HCT116 (cell line): Measurements from ENCODE around the gene GUCA2A. TPM values are rescaled to one million over a fixed set of nuclear protein-coding genes. Genes with fewer than 3 reads are reported as not detected.

Experiments
- ATAC-seq: fragments of 200-7000 bp; cut with Tn5 transposase; 2 replicates; pipeline ENCODE4 v1.9.1; 2020; ENCODE audit warnings: mild to moderate bottlenecking, moderate library complexity
- BruUV-seq: library from RNA; stranded (reverse); fragments of 400-500 nt; replicated peaks from 2 replicates; lab custom pipeline; 2021; lab: Mats Ljungman, UMichigan
- CTCF ChIA-PET: fragments of 300-600 bp; sonication (Branson Sonifier 250); formaldehyde crosslinking; loops from one replicate; lab custom pipeline; 2021; ENCODE audit warnings: antibody characterized with exemption; lab: Charles Lee
- POLR2A ChIA-PET: fragments of 300-600, 350-600 bp; sonication (Branson Sonifier 250); formaldehyde crosslinking; loops from one replicate; lab custom pipeline; 2021; ENCODE audit warnings: antibody characterized with exemption; lab: Charles Lee
- RAD21 ChIA-PET, 2 experiments: fragments of 300-600 bp; sonication (Branson Sonifier 250); formaldehyde crosslinking; loops; one replicate each; lab custom pipeline; 2023; ENCODE audit warnings: low total read pairs in 2 of 2; ENCODE audit not compliant: uncharacterized antibody in 2 of 2, unreplicated experiment in 2 of 2, low non-redundant PET in 1 of 2; lab: Charles Lee
- DNase-seq: peaks from one replicate; pipeline ENCODE4 v3.0.0-alpha.2; 2010; ENCODE audit warnings: low read depth, low spot score
- H2AFZ ChIP-seq: fragments of 200-600 bp; shearing (Covaris generic), sonication (generic); 2 replicates; pipeline ENCODE4 v1.6.1; 2017; ENCODE audit warnings: low read depth, mixed run types, mixed read lengths, antibody characterized with exemption, low read length; ENCODE audit not compliant: poor library complexity, severe bottlenecking
- H3K27ac ChIP-seq: 2 replicates; pipeline ENCODE4 v1.5.1; 2012; ENCODE audit warnings: low read depth, low read length
- H3K27me3 ChIP-seq: fragments of 200-600 bp; sonication (generic); 2 replicates; pipeline ENCODE4 v1.6.1; 2016; ENCODE audit warnings: mixed run types, low read length, mixed read lengths; ENCODE audit not compliant: insufficient read depth
- H3K36me3 ChIP-seq, 2 experiments: fragments of 200-500 bp in 1 of 2; fragments of 200-600 bp in 1 of 2; sonication (Bioruptor generic) in 1 of 2; sonication (generic) in 1 of 2; 2 replicates each; pipeline versions ENCODE4 v1.5.1 to v1.6.1; 2014 to 2016; ENCODE audit warnings: low read length in 2 of 2, inconsistent platforms in 1 of 2, mixed read lengths in 1 of 2, mixed run types in 1 of 2; ENCODE audit not compliant: insufficient read depth in 2 of 2, control insufficient read depth in 1 of 2
- H3K4me1 ChIP-seq, 2 experiments: fragments of 200-600 bp in 1 of 2; sonication (generic) in 1 of 2; 2 replicates each; pipeline versions ENCODE4 v1.5.1 to v1.6.1; 2012 to 2017; ENCODE audit warnings: low read length in 2 of 2, inconsistent platforms in 1 of 2, mild to moderate bottlenecking in 1 of 2, mixed read lengths in 1 of 2, mixed run types in 1 of 2, moderate library complexity in 1 of 2; ENCODE audit not compliant: insufficient read depth in 2 of 2, control insufficient read depth in 1 of 2
- H3K4me2 ChIP-seq: fragments of 200-600 bp; sonication (generic); 2 replicates; pipeline ENCODE4 v1.6.1; 2017; ENCODE audit warnings: mixed run types, low read length, mixed read lengths
- H3K4me3 ChIP-seq, 2 experiments: fragments of 200-600 bp in 1 of 2; sonication (generic) in 1 of 2; replicated peaks in 1 of 2; 2 replicates each; pipeline ENCODE4 v1.5.1; 2011 to 2016; ENCODE audit warnings: low read length in 2 of 2, control low read depth in 1 of 2, low read depth in 1 of 2, mild to moderate bottlenecking in 1 of 2, mixed read lengths in 1 of 2, mixed run types in 1 of 2
- H3K79me2 ChIP-seq: fragments of 200-600 bp; sonication (generic); 2 replicates; pipeline ENCODE4 v1.6.1; 2017; ENCODE audit warnings: mild to moderate bottlenecking, mixed run types, low read length, moderate library complexity, mixed read lengths; ENCODE audit not compliant: insufficient read depth
- H3K9ac ChIP-seq: fragments of 200-600 bp; sonication (generic); 2 replicates; pipeline ENCODE4 v1.6.1; 2016; ENCODE audit warnings: low read length, mixed read lengths
- H3K9me2 ChIP-seq: fragments of 200-600 bp; sonication (generic), shearing (Covaris generic); 2 replicates; pipeline ENCODE4 v1.6.1; 2017; ENCODE audit warnings: mixed run types, mild to moderate bottlenecking, moderate library complexity; ENCODE audit not compliant: insufficient read depth
- H3K9me3 ChIP-seq, 2 experiments: fragments of 200-500 bp in 1 of 2; fragments of 200-600 bp in 1 of 2; sonication (Bioruptor generic) in 1 of 2; sonication (generic) in 1 of 2; 2 replicates each; pipeline ENCODE4 v1.6.1; 2014 to 2017; ENCODE audit warnings: low read length in 2 of 2, mixed read lengths in 2 of 2, inconsistent platforms in 1 of 2, low read depth in 1 of 2, mild to moderate bottlenecking in 1 of 2, mixed run types in 1 of 2, moderate library complexity in 1 of 2; ENCODE audit not compliant: control insufficient read depth in 1 of 2, insufficient read depth in 1 of 2
- H4K20me1 ChIP-seq: fragments of 200-600 bp; sonication (generic), shearing (Covaris generic); 2 replicates; pipeline ENCODE4 v1.6.1; 2017; ENCODE audit warnings: mixed run types, mild to moderate bottlenecking, moderate library complexity; ENCODE audit not compliant: insufficient read depth
- CBX3 ChIP-seq: IDR thresholded peaks from 2 replicates; pipeline ENCODE4 v1.6.1; 2012; ENCODE audit warnings: low read depth
- CEBPB ChIP-seq: IDR thresholded peaks from 2 replicates; pipeline ENCODE4 v1.6.1; 2012; ENCODE audit warnings: low read depth
- EGR1 ChIP-seq: IDR thresholded peaks from 2 replicates; pipeline ENCODE4 v1.6.1; 2012; ENCODE audit warnings: low read depth
- ELF1 ChIP-seq: IDR thresholded peaks from 2 replicates; pipeline ENCODE4 v1.6.1; 2012; ENCODE audit warnings: low read depth, borderline replicate concordance
- EZH2 ChIP-seq: fragments of 200-600 bp; sonication (generic); IDR thresholded peaks from 2 replicates; pipeline ENCODE4 v1.6.1; 2017; ENCODE audit warnings: antibody characterized with exemption, mixed run types
- EZH2phosphoT487 ChIP-seq: fragments of 200-600 bp; IDR thresholded peaks from 2 replicates; pipeline ENCODE4 v1.6.1; 2018; ENCODE audit warnings: antibody characterized with exemption, borderline replicate concordance
- FOSL1 ChIP-seq: IDR thresholded peaks from 2 replicates; pipeline ENCODE4 v1.6.1; 2012; ENCODE audit warnings: low read depth
- JUND ChIP-seq: IDR thresholded peaks from 2 replicates; pipeline ENCODE4 v1.6.1; 2012
- POLR2A ChIP-seq: IDR thresholded peaks from 2 replicates; pipeline ENCODE4 v1.7.0; 2011; ENCODE audit warnings: borderline replicate concordance; ENCODE audit not compliant: insufficient read depth, insufficient read length; ENCODE audit errors: extremely low read depth
- POLR2AphosphoS5 ChIP-seq: IDR thresholded peaks from 2 replicates; pipeline ENCODE4 v1.6.1; 2011; ENCODE audit warnings: mild to moderate bottlenecking, low read depth, low read length, moderate library complexity
- RAD21 ChIP-seq: IDR thresholded peaks from 2 replicates; pipeline ENCODE4 v1.6.1; 2012; ENCODE audit warnings: low read depth, mild to moderate bottlenecking
- SP1 ChIP-seq: IDR thresholded peaks from 2 replicates; pipeline ENCODE4 v1.6.1; 2012; ENCODE audit warnings: low read depth
- SRF ChIP-seq: IDR thresholded peaks from 2 replicates; pipeline ENCODE4 v1.6.1; 2012; ENCODE audit warnings: low read depth
- TCF7L2 ChIP-seq: IDR thresholded peaks from 2 replicates; pipeline ENCODE4 v1.7.0; 2011; ENCODE audit warnings: borderline replicate concordance, inconsistent platforms; ENCODE audit not compliant: insufficient read depth, insufficient read length; ENCODE audit errors: extremely low read depth
- YY1 ChIP-seq: IDR thresholded peaks from 2 replicates; pipeline ENCODE4 v1.6.1; 2011; ENCODE audit warnings: low read length, low read depth, moderate library complexity, mild to moderate bottlenecking; ENCODE audit not compliant: insufficient replicate concordance; ENCODE audit errors: extremely low read depth
- intact Hi-C: fragments of 100-400 bp; cut with micrococcal nuclease; formaldehyde crosslinking; loops from 2 replicates; pipeline ENCODE4 v1.10.0; 2022
- total RNA-seq: library from RNA; stranded (reverse); gene quantifications from one replicate; pipeline ENCODE4 v1.2.1, GENCODE V29; 2021; ENCODE audit not compliant: unreplicated experiment
- TF ChIP-seq, protein P1 (sequence below), 3 experiments: fragments of 200-600 bp in 1 of 3; sonication (generic) in 1 of 3; IDR thresholded peaks in 2 of 3; conservative IDR thresholded peaks in 1 of 3; 2 replicates each; pipeline ENCODE4 v1.5.1; 2012 to 2017; ENCODE audit warnings: low read depth in 2 of 3, low read length in 2 of 3, antibody characterized with exemption in 1 of 3, borderline replicate concordance in 1 of 3, control low read depth in 1 of 3, mild to moderate bottlenecking in 1 of 3, mixed read lengths in 1 of 3, mixed run types in 1 of 3, moderate library complexity in 1 of 3; ENCODE audit not compliant: insufficient read depth in 1 of 3
- TF ChIP-seq, protein P2 (sequence below): IDR thresholded peaks from 2 replicates; pipeline ENCODE4 v1.6.1; 2012; ENCODE audit warnings: low read depth
- TF ChIP-seq, protein P3 (sequence below): IDR thresholded peaks from 2 replicates; pipeline ENCODE4 v1.6.1; 2012

GUCA2A gene
- total RNA-seq, 1 experiment from 2014 or later: not detected

DNA sequence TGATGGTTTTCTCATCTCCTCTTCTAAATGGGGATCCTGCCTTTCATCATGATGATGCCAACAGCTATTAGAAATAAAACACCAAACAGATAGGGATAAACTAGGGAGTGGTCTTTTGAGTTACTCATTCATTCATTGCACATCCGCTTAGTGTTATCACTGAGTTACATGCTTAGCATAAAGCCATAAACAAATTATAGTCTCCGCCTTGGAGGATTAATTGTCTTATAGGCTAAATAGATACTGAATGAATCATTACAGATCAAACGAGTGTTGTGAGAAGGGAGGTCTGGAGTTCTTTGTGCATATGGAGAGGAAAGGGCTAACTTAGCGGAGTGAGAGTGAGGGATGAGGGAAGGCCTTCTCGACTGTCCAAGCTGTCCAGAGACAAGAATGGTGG lies 31.2 kb downstream of the GUCA2A start (continued):
- TF ChIP-seq, protein P1, sequence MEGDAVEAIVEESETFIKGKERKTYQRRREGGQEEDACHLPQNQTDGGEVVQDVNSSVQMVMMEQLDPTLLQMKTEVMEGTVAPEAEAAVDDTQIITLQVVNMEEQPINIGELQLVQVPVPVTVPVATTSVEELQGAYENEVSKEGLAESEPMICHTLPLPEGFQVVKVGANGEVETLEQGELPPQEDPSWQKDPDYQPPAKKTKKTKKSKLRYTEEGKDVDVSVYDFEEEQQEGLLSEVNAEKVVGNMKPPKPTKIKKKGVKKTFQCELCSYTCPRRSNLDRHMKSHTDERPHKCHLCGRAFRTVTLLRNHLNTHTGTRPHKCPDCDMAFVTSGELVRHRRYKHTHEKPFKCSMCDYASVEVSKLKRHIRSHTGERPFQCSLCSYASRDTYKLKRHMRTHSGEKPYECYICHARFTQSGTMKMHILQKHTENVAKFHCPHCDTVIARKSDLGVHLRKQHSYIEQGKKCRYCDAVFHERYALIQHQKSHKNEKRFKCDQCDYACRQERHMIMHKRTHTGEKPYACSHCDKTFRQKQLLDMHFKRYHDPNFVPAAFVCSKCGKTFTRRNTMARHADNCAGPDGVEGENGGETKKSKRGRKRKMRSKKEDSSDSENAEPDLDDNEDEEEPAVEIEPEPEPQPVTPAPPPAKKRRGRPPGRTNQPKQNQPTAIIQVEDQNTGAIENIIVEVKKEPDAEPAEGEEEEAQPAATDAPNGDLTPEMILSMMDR (IDR thresholded peaks at IDR 0.05 in 2 of 3, conservative IDR thresholded peaks at IDR 0.05 in 1 of 3; ENCODE audit: borderline replicate concordance in 1 of 3, insufficient read depth in 1 of 3, low read depth in 2 of 3, low read length in 2 of 3): no peak
- TF ChIP-seq, protein P2, sequence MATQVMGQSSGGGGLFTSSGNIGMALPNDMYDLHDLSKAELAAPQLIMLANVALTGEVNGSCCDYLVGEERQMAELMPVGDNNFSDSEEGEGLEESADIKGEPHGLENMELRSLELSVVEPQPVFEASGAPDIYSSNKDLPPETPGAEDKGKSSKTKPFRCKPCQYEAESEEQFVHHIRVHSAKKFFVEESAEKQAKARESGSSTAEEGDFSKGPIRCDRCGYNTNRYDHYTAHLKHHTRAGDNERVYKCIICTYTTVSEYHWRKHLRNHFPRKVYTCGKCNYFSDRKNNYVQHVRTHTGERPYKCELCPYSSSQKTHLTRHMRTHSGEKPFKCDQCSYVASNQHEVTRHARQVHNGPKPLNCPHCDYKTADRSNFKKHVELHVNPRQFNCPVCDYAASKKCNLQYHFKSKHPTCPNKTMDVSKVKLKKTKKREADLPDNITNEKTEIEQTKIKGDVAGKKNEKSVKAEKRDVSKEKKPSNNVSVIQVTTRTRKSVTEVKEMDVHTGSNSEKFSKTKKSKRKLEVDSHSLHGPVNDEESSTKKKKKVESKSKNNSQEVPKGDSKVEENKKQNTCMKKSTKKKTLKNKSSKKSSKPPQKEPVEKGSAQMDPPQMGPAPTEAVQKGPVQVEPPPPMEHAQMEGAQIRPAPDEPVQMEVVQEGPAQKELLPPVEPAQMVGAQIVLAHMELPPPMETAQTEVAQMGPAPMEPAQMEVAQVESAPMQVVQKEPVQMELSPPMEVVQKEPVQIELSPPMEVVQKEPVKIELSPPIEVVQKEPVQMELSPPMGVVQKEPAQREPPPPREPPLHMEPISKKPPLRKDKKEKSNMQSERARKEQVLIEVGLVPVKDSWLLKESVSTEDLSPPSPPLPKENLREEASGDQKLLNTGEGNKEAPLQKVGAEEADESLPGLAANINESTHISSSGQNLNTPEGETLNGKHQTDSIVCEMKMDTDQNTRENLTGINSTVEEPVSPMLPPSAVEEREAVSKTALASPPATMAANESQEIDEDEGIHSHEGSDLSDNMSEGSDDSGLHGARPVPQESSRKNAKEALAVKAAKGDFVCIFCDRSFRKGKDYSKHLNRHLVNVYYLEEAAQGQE: no peak
- no peak for TF ChIP-seq FOSL1
- TF ChIP-seq, all 23 proteins: peak for 0

DNA sequence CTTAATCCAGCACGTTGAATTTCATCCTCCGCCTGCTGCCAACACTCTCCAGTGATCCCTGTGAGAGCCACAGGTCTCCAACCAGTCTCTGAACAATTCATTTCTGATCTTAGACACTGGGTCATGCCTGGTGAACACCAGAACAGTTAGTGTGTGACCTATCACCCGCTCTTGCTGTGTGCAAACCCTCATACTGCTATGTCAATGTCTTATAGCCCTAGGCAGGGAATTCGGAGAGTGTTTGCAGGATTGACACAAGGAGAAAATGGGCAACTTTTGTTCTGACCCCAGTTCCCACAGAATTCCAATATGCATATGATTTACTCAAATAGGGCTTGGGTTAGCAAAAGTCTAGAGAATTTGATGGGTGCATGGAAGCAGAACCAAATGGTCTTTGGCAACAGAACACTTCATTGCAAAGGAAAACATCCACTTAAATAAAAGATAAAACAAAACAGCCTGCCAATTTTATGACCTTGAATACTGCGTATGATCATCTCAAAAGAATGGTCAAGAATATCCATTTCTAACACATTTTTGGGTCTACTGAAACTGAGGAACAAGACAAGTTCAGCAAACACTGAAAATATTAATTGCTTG lies 34.4 kb downstream of the GUCA2A start:
- no peak overlapping the region for H3K4me3 ChIP-seq
- H3K4me1 ChIP-seq: no peaks in the 10 kb centered on the region
- no peaks in the 10 kb centered on the region for H3K9me3 ChIP-seq
- no peak overlapping the region for H2AFZ ChIP-seq
- no TSS peak for BruUV-seq
- H3K36me3 ChIP-seq: no peaks in the 10 kb centered on the region
- H3K4me2 ChIP-seq: no peak overlapping the region
- DNase-seq: no peak
- CTCF ChIA-PET: no interaction called here
- no peaks in the 10 kb centered on the region for H4K20me1 ChIP-seq
- H3K9ac ChIP-seq: no peak overlapping the region
- intact Hi-C loops: no loop called here
- no peaks in the 10 kb centered on the region for H3K9me2 ChIP-seq
- no peak for ATAC-seq
- no peaks in the 10 kb centered on the region for H3K27me3 ChIP-seq
- no peak for TF ChIP-seq SRF
- TF ChIP-seq JUND: no peak
- no peak for TF ChIP-seq EGR1
- TF ChIP-seq SP1: no peak
- no peak for TF ChIP-seq EZH2phosphoT487
- no peak for TF ChIP-seq POLR2AphosphoS5
- TF ChIP-seq, protein P1 (IDR thresholded peaks at IDR 0.05 in 2 of 3, conservative IDR thresholded peaks at IDR 0.05 in 1 of 3; ENCODE audit: borderline replicate concordance in 1 of 3, insufficient read depth in 1 of 3, low read depth in 2 of 3, low read length in 2 of 3): no peak
- no peak for TF ChIP-seq YY1
- TF ChIP-seq TCF7L2: no peak
- no peak for TF ChIP-seq EZH2
- TF ChIP-seq CBX3: no peak
- no peak for TF ChIP-seq CEBPB
- no peak for TF ChIP-seq ELF1
- TF ChIP-seq, protein P3, sequence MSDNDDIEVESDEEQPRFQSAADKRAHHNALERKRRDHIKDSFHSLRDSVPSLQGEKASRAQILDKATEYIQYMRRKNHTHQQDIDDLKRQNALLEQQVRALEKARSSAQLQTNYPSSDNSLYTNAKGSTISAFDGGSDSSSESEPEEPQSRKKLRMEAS: no peak
- TF ChIP-seq RAD21: no peak
- no peak for TF ChIP-seq POLR2A
- TF ChIP-seq, all 23 proteins: peak for 0
- Histone ChIP-seq H3K79me2 (no peaks in the 10 kb centered on the region), H3K27ac (no peak overlapping the region)
- ChIA-PET POLR2A (no interaction called here), RAD21 (no interaction called here)
